GM21717 (cell line): ENCODE results near the gene ATAD3C.
"Not testable (repeated sequence)": the region's sequence is repeated elsewhere in the genome, so short reads cannot be mapped to it uniquely, and the experiment has no call there.

Experiments used
- ATAC-seq: cut with Tn5 transposase; IDR thresholded peaks from one replicate; pipeline ENCODE4 v1.9.1; 2021; ENCODE audit warnings: mild to moderate bottlenecking, moderate library complexity; ENCODE audit not compliant: unreplicated experiment

The ATAD3C gene

GRCh38 chr1:1494311-1494710 lies 44.8 kb downstream of the ATAD3C start:
- ATAC-seq: not testable (repeated sequence)

DNA sequence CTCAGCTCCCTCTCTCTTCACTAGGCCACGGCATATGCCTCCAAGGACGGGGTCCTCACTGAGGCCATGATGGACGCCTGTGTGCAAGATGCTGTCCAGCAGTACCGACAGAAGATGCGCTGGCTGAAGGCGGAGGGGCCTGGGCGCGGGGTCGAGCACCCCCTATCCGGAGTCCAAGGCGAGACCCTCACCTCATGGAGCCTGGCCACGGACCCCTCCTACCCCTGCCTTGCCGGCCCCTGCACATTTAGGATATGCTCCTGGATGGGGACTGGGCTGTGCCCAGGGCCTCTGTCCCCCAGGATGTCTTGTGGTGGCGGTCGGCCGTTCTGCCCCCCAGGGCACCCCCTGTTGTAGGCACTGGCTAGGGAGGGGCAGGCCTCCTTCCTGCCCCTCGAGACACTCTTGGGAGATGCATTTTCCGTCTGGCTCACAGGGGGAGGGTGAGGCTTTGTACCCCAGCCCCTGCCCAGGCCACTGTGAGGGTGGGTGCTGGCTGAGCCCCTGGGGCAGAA lies 46.0 kb downstream of the ATAD3C start:
- ATAC-seq: not testable (repeated sequence)

GRCh38 chr1:1504777-1505365 lies 55.4 kb downstream of the ATAD3C start:
- ATAC-seq: not testable (repeated sequence)

GRCh38 chr1:1505366-1505798 lies 55.9 kb downstream of the ATAD3C start:
- not testable (repeated sequence) for ATAC-seq

DNA sequence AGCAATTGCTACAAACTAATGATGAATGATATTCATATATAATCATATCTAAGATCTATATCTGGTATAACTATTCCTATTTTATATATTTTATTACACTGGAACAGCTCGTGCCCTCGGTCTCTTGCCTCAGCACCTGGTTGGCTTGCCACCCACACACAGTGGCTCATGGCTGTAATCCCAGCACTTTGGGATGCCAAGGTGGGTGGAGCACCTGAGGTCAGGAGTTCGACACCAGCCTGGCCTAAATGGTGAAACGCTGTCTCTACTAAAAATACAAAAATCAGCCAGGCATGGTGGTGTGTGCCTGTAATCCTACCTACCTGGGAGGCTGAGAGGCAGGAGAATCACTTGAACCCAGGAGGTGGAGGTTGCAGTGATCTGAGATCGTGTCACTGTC lies 56.3 kb downstream of the ATAD3C start:
- ATAC-seq: not testable (repeated sequence)

GRCh38 chr1:1507305-1507704 lies 57.8 kb downstream of the ATAD3C start:
- ATAC-seq: no peak

DNA sequence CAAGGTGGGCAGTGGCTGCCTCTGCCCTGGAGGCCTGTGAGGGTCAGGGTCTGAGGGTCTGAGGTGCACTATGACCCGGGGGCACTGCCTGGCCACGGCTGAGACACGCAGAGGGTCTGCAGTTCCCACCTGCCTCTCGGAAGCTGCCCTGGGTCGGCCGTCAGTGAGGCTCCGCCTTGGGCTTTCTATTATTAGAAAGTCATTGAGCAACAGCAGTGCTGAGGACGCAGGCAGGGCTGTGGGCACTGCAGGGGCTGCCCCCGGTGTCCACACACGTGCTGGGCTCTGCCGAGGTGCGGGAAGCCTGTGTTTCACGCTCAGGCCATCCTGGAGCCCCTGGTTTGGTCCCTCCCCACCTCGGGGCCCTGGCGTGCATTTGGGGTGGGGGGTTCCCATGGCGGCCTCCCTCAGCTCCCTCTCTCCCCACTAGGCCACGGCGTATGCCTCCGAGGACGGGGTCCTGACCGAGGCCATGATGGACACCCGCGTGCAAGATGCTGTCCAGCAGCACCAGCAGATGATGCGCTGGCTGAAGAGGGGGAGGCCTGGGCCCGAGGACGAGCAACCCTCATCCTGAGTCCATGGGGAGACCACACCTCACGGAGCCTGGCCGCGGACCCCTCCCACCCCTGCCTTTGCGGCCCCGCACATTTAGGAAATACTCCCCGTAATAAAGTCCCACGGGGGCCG lies 59.4 kb downstream of the ATAD3C start:
- ATAC-seq: not testable (repeated sequence)

DNA sequence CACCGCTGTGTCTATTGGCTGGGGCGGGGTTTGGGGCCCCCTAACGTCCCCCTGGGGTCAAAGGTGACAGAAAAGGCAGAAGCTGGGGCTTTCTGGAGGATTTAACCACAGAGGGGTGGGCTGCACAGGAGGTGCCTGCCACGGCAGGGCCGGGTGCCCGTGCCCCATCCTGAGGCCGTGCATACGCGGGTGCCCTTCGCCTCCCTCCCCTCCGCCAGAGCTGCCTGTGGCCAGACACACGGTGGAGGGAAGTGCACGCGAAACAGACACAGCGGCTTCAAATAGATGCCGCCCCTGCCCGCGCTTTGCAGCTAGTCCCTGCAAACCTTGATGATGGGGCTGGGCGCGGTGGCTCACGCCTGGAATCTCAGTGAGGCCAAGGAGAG lies 60.0 kb downstream of the ATAD3C start:
- ATAC-seq: not testable (repeated sequence)

- no peak for ATAC-seq
Observed at GRCh38 chr1:1510912-1511532, 61.5 kb downstream of the ATAD3C start.

DNA sequence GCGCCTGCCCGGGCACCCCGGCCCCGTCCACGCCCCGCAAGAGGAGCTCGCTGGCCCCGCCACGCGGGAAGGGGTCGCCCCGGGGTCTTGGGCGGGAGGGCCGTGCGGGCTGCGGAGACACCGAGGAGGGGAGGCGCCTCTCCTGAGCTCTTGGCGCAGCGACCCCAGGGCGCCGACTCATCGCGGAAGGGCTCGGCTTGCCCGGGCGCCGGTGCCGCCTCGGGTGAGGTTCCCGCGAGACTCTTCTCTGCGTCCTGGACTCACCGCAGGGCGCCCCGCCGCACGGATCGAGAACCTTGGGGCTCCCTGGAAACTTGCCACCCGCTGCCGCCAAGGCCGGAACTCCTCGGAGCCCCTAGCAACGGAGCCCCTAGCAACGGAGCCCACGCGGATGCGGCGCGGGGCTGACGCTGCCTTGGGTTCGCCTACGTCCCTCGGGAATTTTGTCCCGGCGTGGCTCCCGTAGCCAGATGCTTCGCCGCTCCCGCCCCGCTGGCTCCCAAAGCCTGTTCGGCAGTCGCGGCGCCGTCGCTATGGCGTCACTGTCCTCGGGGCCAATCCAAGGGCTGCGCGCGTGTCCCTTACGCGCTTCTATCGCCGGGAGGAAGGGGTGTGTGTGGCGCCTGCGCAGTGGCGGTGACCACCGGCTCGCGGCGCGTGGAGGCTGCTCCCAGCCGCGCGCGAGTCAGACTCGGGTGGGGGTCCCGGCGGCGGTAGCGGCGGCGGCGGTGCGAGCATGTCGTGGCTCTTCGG lies 62.2 kb downstream of the ATAD3C start, which contains the start of gene ATAD3A:
Gene ATAD3A (plus strand): TSS at position 630 of the 753 bp plus-strand sequence. CDS start 107 bp downstream, at position 737.
- peak; percentile 68 for ATAC-seq

- ATAC-seq: not testable (repeated sequence)
Observed at GRCh38 chr1:1512425-1512824, 62.9 kb downstream of the ATAD3C start.

DNA sequence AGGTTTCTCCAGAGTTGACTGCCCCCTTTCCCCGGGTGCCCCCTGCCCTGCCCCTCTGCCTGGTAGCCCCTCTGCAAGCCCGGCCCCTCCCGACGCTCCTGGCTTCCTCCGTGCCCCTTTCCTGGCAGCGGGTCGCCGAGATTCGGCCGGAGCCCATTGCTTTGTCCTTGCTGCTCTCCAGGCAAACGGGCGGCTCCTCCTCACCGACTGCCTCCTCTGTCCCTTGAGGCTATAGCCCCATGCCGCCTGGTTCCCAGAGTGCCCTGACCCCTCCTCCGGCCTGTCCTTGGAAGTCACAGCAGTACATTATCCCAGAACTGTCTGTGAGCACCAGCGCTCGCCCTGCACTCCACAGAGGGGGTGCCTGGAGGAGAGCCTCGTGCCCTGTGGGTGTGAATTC lies 64.2 kb downstream of the ATAD3C start:
- ATAC-seq: not testable (repeated sequence)

GRCh38 chr1:1514376-1514775 lies 64.9 kb downstream of the ATAD3C start:
- ATAC-seq: not testable (repeated sequence)

DNA sequence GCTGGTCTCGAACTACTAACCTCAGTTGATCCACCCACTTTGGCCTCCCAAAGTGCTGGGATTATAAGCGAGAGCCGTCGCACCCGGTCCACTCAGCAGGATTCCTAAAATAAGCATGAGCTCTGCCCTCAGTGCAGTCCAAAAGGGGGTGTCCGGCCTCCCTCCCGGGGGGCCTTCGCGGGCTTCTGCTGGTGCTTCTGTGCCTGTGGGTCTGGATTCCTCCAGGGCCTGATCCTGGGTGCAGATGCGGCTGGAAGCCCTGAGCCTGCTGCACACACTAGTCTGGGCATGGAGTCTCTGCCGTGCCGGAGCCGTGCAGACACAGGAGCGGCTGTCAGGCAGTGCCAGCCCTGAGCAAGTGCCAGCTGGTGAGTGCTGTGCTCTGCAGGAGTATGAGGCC lies 67.4 kb downstream of the ATAD3C start:
- ATAC-seq: not testable (repeated sequence)

DNA sequence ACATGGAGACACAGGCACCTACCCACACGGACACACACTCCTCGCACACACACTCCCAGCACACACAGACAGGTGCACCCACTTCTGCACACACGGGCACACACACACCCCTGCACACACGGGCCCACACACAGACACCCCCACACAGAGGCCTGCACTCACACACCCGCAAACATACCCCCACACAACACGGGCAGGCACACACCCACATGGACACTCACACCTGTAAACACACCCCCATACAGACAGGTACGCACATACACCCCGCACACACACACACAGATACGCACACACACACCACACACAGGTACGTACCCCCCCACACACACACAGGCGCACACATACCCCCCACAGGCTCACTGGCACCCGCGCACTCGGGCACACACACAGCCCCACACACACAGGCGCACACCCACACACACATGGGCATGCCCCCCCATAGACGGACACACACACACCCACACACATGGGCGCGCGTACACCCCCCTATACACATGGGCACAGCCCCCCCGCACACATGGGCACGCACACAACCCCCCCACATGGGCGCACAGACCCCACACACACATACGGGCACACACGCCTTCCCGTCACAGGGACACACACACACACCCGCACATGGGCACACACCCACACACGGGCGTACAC lies 68.6 kb downstream of the ATAD3C start:
- ATAC-seq: no peak

DNA sequence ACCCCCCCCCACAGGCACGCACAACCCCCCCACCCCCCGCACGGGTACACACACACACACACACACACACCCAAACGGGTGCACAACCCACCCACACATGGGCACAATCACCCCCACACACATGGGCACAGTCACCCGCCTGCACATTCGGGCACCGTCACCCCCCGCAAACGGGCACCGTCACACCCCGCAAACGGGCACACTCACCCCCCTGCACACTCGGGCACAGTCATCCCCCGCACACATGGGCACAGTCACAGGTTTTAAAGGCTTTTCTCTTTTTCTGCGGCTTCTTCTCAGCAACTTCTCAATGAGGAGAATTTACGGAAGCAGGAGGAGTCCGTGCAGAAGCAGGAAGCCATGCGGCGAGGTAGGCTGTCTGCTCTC lies 69.1 kb downstream of the ATAD3C start:
- not testable (repeated sequence) for ATAC-seq
